Measurements from ENCODE around the gene TUBA1B.

- TF ChIP-seq TEAD4 (IDR thresholded peaks at IDR 0.05; ENCODE audit: low read depth, low read length) = no peak
- no peak for TF ChIP-seq POLR2AphosphoS5 (IDR thresholded peaks at IDR 0.05; ENCODE audit: low read depth, low read length)
- no peak for TF ChIP-seq ATF3 (IDR thresholded peaks at IDR 0.05; ENCODE audit: insufficient read depth, low read depth, low read length)
- TF ChIP-seq EGR1 (IDR thresholded peaks at IDR 0.05; ENCODE audit: borderline replicate concordance, low read depth, low read length) = no peak
- TF ChIP-seq CTCF (IDR thresholded peaks at IDR 0.05; ENCODE audit: control extremely low read depth in 1 of 3, insufficient read depth in 1 of 3, low read depth in 1 of 3, low read length in 3 of 3) = no peak
- TF ChIP-seq SP1 (IDR thresholded peaks at IDR 0.05; ENCODE audit: low read depth, low read length) = no peak
- TF ChIP-seq SP2 (IDR thresholded peaks at IDR 0.05; ENCODE audit: low read length) = no peak
- TF ChIP-seq POLR2A (IDR thresholded peaks at IDR 0.05; ENCODE audit: control extremely low read depth in 1 of 2, low read depth in 2 of 2, low read length in 2 of 2) = no peak
- TF ChIP-seq YY1 (IDR thresholded peaks at IDR 0.05; ENCODE audit: low read depth, low read length) = no peak
- no peak for TF ChIP-seq KDM1A (IDR thresholded peaks at IDR 0.05; ENCODE audit: borderline replicate concordance, low read length)
- no peak for TF ChIP-seq JUN (IDR thresholded peaks at IDR 0.05; ENCODE audit: low read depth, low read length)
- no peak for TF ChIP-seq RXRA (IDR thresholded peaks at IDR 0.05; ENCODE audit: insufficient read depth, low read depth, low read length)
Observed at GRCh38 chr12:49097381-49097780, 33.8 kb downstream of the TUBA1B start.
